Measurements from ENCODE around the gene SPSB3. TPM values are rescaled to one million over a fixed set of nuclear protein-coding genes. Genes with fewer than 3 reads are reported as not detected.
"Not testable (repeated sequence)": the region's sequence is repeated elsewhere in the genome, so short reads cannot be mapped to it uniquely, and the experiment has no call there.

SPSB3 gene
- total RNA-seq, 1 donor from 2014 or later: 63.6 TPM

DNA sequence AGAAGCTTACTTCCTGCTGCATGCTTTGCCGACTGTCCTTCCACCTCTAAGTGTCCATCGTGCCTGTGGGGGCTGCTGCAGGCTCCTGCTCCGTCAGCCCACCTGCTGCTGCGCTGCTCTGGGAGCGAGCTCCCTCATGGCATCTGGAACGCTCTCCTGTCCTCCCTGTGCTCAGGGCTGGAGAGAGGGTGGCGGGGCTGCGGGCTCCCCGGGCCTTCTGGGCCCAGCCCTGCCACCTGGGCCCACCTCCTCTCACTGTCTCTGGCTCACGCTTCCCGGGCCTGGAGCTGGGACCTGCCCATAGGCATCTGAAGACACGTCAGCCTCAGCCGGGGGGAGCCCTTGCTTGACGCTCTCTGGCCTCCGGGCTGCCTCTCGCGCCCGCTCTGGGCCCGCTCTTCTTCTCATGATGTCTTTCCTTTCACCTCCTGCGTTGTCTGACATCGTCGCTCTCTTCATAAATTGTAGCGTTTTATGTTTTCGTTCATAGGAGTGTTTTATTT lies 38.0 kb downstream of the SPSB3 start:
- no peak for DNase-seq (ENCODE audit: extremely low read depth, low read depth, low spot score)

GRCh38 chr16:1743376-1744337 lies 38.7 kb downstream of the SPSB3 start:
- DNase-seq (ENCODE audit: extremely low read depth, low read depth, low spot score): no peak

DNA sequence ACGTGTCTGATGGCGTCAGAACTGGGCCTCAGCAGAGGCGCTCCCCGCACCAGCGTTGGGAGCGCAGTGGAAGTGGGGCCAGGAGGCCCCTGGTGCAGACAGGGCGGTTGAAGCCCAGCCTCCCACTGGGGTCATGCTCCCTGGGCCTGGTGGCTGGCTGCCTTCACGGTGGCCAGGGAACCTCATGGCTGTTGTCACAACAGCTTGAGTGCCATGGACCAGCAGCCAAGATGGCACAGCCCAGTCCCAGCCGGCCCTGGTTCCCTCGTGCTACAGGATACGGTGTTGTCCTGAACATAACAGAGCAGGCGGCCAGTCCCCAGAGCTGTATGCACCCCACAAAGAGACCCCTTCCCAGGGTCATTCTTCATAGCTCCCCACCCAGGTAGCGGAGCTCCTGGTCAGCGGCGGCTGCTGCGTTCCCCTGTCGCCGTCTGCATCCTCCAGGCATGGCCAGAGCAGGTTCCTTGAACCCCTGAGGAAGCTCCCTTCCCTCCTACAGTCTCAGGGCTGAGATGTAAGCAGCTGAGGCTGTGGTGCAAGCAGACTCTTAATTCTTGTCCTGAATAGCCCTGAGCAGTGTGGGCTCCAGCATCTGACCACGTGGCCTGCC lies 40.7 kb downstream of the SPSB3 start:
- no peak for DNase-seq (ENCODE audit: extremely low read depth, low read depth, low spot score)

GRCh38 chr16:1740781-1741490 lies 41.4 kb downstream of the SPSB3 start:
- no peak for DNase-seq (ENCODE audit: extremely low read depth, low read depth, low spot score)

GRCh38 chr16:1740234-1740633 lies 42.1 kb downstream of the SPSB3 start:
- no peak for DNase-seq (ENCODE audit: extremely low read depth, low read depth, low spot score)

- DNase-seq (ENCODE audit: extremely low read depth, low read depth, low spot score): no peak
Measured at GRCh38 chr16:1734816-1735215, 47.6 kb downstream of the SPSB3 start.

DNA sequence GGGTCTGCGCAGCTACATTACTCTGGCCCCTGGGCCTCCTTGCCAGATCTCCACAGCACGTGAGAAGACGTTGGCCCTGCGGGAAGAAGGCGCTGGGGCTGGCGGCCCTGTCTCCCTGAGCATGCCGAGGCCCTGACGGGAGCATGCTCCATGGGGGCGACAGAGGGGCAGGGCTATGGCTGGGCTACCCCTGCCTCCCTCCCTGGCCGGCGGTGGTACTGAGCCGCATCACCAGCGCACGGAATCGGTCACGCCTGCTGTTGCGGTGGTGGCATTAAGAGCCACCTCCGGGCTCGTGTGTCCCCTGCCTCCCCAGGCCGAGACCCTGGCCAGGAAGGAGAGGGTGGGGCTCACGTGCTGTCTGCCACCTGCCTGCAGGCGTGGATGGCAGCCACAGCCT lies 48.2 kb downstream of the SPSB3 start:
- no peak for DNase-seq (ENCODE audit: extremely low read depth, low read depth, low spot score)

DNA sequence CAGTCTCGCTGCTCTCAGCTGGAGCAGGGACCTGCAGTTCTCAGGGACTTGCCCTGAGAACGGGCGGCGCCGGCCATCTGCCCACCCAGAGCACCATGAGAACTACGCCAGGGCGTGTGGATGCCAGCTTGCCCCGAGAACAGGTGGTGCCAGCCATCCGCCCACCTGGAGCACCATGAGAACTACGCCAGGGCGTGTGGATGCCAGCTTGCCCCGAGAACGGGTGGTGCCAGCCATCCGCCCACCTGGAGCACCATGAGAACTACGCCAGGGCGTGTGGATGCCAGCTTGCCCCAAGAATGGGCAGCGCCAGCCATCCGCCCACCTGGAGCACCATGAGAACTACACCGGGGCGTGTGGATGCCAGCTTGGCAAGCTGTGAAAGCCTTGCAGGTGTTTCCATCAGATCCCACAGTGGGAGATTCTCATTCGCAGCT lies 49.8 kb downstream of the SPSB3 start:
- not testable (repeated sequence) for DNase-seq (ENCODE audit: extremely low read depth, low read depth, low spot score)

DNA sequence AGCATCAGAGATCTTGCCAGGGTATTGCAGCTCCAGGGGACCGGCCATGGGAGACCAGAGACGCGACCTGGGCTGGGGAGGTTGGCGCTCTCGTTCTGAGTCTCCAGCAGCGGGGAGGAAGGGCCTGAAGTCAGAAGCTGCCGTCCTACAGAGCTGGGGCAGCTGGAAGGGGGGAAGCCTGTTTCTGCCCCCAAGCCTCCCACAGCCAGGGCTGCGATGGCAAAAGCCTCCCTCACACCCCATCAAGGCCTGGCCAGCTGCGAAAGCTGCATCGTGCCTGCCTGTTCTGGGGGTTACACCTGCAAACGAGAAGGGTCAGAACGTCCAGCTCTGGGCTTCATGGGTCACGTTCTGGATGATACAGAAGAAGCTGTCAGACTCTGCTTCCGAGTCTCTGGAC lies 50.3 kb downstream of the SPSB3 start:
- DNase-seq (ENCODE audit: extremely low read depth, low read depth, low spot score): no peak

GRCh38 chr16:1731603-1732002 lies 50.8 kb downstream of the SPSB3 start:
- DNase-seq (ENCODE audit: extremely low read depth, low read depth, low spot score): no peak

DNA sequence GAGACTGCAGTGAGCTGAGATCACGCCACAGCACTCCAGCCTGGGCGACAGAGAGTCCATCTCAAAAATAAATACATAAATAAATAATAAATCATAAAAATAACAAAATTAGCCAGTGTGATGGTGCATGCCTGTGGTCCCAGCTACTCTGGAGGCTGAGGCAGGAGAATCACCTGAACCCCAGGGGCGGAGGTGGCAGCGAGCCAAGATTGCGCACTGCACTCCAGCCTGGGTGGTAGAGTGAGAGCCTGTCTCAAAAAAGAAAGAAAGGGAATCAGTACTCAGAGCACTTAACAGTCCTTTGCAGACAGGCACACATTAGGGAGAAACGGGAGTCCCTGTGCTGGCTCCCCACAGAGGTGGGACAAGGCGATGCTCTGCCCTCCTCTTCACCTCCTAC lies 51.3 kb downstream of the SPSB3 start:
- no peak for DNase-seq (ENCODE audit: extremely low read depth, low read depth, low spot score)

DNA sequence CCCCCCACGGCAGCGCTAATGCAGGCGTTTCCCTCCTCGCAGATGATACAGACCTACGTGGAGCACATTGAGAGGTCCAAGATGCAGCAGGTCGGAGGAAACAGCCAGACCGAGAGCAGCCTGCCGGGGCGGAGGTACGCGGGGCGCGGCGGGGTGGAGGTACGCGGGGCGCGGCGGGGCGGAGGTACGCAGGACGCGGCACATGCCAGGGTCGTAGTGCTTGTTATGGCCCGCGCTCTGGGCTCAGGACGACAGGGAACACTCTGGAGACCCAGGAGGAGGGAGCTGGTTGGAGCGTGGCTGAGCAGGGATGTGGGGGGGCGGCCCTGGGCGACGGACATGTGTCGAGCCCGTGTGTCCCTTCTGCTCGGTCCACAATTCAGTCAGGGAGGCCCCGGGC lies 52.9 kb downstream of the SPSB3 start:
- DNase-seq (ENCODE audit: extremely low read depth, low read depth, low spot score): no peak

DNA sequence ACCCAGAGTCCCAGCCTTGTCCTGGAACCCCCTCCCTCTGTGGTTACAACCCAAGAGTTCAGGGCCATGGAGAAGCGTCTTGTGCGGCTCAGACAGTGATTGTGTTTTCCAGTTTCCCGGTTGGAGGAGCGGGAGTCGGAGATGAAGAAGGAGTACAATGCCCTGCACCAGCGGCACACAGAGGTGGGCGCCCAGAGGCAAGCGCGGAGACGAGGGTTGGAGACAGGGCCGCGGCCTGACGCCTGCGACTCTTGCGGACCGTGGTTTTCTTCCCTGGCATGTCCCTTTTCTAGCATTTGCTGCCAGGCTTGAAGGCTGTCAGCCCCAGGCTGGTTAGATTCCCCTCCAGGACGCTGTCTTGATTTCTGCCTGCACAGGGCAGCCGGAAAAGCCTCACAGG lies 53.3 kb downstream of the SPSB3 start:
- no peak for DNase-seq (ENCODE audit: extremely low read depth, low read depth, low spot score)

DNA sequence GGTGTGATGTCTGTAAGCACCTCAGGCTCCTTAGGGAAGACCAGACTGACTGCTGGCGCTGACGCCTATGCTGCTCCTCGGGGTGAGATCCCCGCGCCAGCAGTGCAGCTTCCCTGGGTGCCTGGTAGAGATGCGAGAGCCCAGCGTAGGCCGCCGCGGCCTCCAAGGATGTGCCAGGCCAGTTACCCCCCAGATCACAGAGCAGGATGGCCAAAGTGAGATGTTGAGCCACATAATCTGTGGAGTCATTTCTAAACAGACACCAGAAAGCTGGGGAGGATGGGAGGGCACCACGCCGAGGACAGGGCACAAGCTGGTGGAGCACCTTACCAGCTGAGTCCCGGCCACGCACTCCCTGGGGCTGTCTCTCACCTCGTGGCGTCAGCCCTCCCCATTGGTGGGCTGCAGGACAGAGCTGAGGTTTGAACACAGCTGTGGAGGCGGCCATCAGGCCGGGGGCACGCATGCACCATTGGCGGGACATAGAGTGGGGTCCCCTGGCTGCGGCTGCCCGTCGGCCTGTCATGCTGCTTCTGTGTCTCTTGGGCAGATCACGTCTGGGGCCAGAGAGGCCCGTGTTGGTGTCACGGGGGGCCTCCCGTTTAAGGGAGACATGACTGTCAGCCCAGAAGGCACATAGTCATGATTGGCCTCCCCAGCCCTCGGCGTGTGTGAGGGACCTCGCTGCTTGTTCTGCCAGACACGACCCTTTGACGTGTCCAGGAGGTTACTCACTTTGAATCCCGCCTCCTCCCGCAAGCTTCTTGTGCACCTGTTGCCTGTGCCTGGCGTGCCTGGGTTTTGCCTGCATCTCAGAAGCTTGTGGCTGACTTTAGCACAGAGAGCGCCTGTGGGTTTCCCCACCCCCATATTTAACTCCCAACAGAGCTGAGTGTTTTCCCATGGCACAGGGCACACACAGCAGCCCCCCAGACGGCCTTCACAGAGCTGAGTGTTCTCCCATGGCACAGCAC lies 54.4 kb downstream of the SPSB3 start:
- no peak for DNase-seq (ENCODE audit: extremely low read depth, low read depth, low spot score)

Other genes with a start within 250 kb of the SPSB3 start
- 20.4 and 34.2 TPM in 2 replicates for gene TMEM204, start 248.9 kb downstream of the SPSB3 start, total RNA-seq
- gene IFT140, start 170.5 kb downstream of the SPSB3 start, total RNA-seq: 15.8 and 17.7 TPM in 2 replicates
- gene CRAMP1, start 170.2 kb downstream of the SPSB3 start, total RNA-seq: 11.8 and 18.4 TPM in 2 replicates
- 76.3 and 125 TPM in 2 replicates for gene JPT2, start 104.3 kb downstream of the SPSB3 start, total RNA-seq
- gene MAPK8IP3, start 76.4 kb downstream of the SPSB3 start, total RNA-seq: 47.0 and 75.6 TPM in 2 replicates
- gene NME3, start 11.0 kb downstream of the SPSB3 start, total RNA-seq: 70.4 and 72.6 TPM in 2 replicates
- gene EME2, start 9.8 kb downstream of the SPSB3 start, total RNA-seq: 6.1 and 8.8 TPM in 2 replicates
- 105 and 120 TPM in 2 replicates for gene MRPS34, start 9.4 kb downstream of the SPSB3 start, total RNA-seq
- 114 and 135 TPM in 2 replicates for gene NUBP2, start 389 bp upstream of the SPSB3 start, total RNA-seq
- gene IGFALS, start 11.1 kb upstream of the SPSB3 start, total RNA-seq: not detected in 2 replicates
- gene HAGH, start 44.3 kb upstream of the SPSB3 start, total RNA-seq: 91.5 and 116 TPM in 2 replicates
- 60.7 and 62.9 TPM in 2 replicates for gene FAHD1, start 44.6 kb upstream of the SPSB3 start, total RNA-seq
- gene MEIOB, start 89.6 kb upstream of the SPSB3 start, total RNA-seq: 0.10 and 0.88 TPM in 2 replicates
- not detected in 2 replicates for gene HS3ST6, start 135.8 kb upstream of the SPSB3 start, total RNA-seq
- gene MSRB1, start 160.6 kb upstream of the SPSB3 start, total RNA-seq: 12.8 and 18.4 TPM in 2 replicates
- not detected in 2 replicates for gene RPL3L, start 172.1 kb upstream of the SPSB3 start, total RNA-seq
- 262 and 265 TPM in 2 replicates for gene NDUFB10, start 177.0 kb upstream of the SPSB3 start, total RNA-seq
- gene RPS2, start 182.3 kb upstream of the SPSB3 start, total RNA-seq: 2,366 and 3,192 TPM in 2 replicates
- gene RNF151, start 184.3 kb upstream of the SPSB3 start, total RNA-seq: not detected in 2 replicates
- 50.7 and 59.4 TPM in 2 replicates for gene TBL3, start 189.5 kb upstream of the SPSB3 start, total RNA-seq
- 0.58 TPM in 1 of 2 replicates, not detected in the other for gene NOXO1, start 198.9 kb upstream of the SPSB3 start, total RNA-seq
- gene GFER, start 201.6 kb upstream of the SPSB3 start, total RNA-seq: 18.7 and 22.2 TPM in 2 replicates
- 5.6 and 9.6 TPM in 2 replicates for gene SYNGR3, start 207.4 kb upstream of the SPSB3 start, total RNA-seq
- gene ZNF598, start 227.2 kb upstream of the SPSB3 start, total RNA-seq: 60.8 and 83.9 TPM in 2 replicates
- 0.35 and 1.0 TPM in 2 replicates for gene NPW, start 237.2 kb upstream of the SPSB3 start, total RNA-seq
- 49.5 and 94.2 TPM in 2 replicates for gene NHERF2, start 244.3 kb upstream of the SPSB3 start, total RNA-seq